Bronchial epithelial cell (primary cell): Measurements from ENCODE around the gene LPO. TPM values are rescaled to one million over a fixed set of nuclear protein-coding genes. Genes with fewer than 3 reads are reported as not detected.
A peak's percentile ranks its signal among the peaks of the same experiment; 100 is the strongest.

ENCODE experiments used
- DNase-seq: peaks from one replicate; pipeline ENCODE4 v3.0.0-alpha.2; 2010; ENCODE audit warnings: low read depth
- FAIRE-seq: peaks from 2 replicates; lab custom pipeline; 2011; peaks lifted over from hg19 to GRCh38; lab: Jason Lieb, UNC
- H3K27me3 ChIP-seq: 2 replicates; pipeline ENCODE4 v1.5.1; 2011; ENCODE audit warnings: low read length; ENCODE audit not compliant: control insufficient read depth, insufficient read depth
- H3K36me3 ChIP-seq: 2 replicates; pipeline ENCODE4 v1.5.1; 2011; ENCODE audit warnings: low read length; ENCODE audit not compliant: control insufficient read depth, insufficient read depth
- H3K4me3 ChIP-seq: 2 replicates; pipeline ENCODE4 v1.5.1; 2011; ENCODE audit warnings: mild to moderate bottlenecking, low read depth, low read length, control low read depth
- total RNA-seq: library from RNA; depleted of rRNA; stranded (reverse); fragments of >200 nt; gene quantifications from 2 replicates; pipeline ENCODE4 v1.2.1, GENCODE V29; 2014
- TF ChIP-seq, protein P1 (sequence below): IDR thresholded peaks from 2 replicates; pipeline ENCODE4 v1.5.1; 2011; ENCODE audit warnings: mild to moderate bottlenecking, moderate library complexity, low read length, control low read depth, inconsistent platforms; ENCODE audit not compliant: insufficient read depth, severe bottlenecking

Gene LPO
- total RNA-seq, 1 donor from 2014 or later: not detected

DNA sequence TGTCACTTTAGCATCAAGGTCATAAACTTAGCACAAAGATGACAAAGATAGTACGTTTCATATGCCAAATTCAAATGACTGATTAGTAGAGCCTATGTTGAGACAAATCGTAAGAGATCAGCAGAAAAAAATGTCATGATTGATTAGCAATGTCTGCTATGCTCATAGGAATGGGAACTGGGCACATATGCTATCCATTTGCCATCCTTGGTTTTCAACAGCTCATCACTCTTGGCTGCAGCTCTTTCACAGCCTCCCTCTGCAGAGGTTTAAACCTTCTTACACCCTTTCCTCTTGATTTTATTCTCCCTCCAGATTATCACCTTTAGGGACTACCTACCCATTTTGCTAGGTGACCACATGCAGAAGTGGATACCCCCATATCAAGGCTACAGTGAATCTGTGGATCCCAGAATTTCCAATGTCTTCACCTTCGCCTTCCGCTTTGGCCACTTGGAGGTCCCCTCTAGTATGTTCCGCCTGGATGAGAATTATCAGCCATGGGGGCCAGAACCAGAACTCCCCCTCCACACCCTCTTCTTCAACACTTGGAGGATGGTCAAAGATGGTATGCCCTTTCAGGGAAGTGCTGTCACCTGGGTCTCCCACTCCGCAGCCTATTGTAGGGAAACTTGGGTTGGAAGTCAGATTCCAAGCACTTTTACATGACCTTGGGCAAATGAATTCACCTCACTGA lies 26.2 kb downstream of the LPO start:
- H3K36me3 ChIP-seq: no peaks in the 10 kb centered on the region
- TF ChIP-seq, protein P1, sequence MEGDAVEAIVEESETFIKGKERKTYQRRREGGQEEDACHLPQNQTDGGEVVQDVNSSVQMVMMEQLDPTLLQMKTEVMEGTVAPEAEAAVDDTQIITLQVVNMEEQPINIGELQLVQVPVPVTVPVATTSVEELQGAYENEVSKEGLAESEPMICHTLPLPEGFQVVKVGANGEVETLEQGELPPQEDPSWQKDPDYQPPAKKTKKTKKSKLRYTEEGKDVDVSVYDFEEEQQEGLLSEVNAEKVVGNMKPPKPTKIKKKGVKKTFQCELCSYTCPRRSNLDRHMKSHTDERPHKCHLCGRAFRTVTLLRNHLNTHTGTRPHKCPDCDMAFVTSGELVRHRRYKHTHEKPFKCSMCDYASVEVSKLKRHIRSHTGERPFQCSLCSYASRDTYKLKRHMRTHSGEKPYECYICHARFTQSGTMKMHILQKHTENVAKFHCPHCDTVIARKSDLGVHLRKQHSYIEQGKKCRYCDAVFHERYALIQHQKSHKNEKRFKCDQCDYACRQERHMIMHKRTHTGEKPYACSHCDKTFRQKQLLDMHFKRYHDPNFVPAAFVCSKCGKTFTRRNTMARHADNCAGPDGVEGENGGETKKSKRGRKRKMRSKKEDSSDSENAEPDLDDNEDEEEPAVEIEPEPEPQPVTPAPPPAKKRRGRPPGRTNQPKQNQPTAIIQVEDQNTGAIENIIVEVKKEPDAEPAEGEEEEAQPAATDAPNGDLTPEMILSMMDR: no peak
- H3K27me3 ChIP-seq: peaks cover 6% of the 10 kb centered on the region
- no peak for FAIRE-seq
- DNase-seq: no peak
- H3K4me3 ChIP-seq: no peak overlapping the region

DNA sequence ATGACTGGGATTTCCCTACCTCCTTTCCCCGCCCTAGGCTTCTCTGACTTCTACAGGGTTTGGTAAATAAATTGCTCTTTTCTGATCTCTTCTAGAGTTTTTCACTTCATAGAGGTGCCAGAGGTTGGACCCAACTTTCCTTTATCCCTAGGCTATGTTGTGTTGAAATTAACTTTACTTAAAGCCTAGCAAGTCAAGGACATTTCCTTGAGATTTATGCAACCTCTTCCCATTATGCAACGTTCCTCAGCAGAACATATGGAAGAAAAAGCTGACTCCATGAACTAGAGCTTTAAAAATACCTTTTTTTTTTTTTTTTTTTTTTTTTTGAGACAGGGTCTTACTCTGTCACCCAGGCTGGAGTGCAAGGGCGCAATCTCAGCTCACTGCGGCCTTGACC lies 26.9 kb downstream of the LPO start:
- DNase-seq: no peak
- FAIRE-seq: no peak
- H3K36me3 ChIP-seq: no peaks in the 10 kb centered on the region
- peaks cover 6% of the 10 kb centered on the region for H3K27me3 ChIP-seq
- TF ChIP-seq, protein P1: no peak
- no peak overlapping the region for H3K4me3 ChIP-seq

- TF ChIP-seq, protein P1: no peak
- FAIRE-seq (no peak), DNase-seq (no peak)
- Histone ChIP-seq H3K27me3 (peaks cover 6% of the 10 kb centered on the region), H3K4me3 (no peak overlapping the region), H3K36me3 (no peaks in the 10 kb centered on the region)
Measured at GRCh38 chr17:58265902-58266875, 27.8 kb downstream of the LPO start.

DNA sequence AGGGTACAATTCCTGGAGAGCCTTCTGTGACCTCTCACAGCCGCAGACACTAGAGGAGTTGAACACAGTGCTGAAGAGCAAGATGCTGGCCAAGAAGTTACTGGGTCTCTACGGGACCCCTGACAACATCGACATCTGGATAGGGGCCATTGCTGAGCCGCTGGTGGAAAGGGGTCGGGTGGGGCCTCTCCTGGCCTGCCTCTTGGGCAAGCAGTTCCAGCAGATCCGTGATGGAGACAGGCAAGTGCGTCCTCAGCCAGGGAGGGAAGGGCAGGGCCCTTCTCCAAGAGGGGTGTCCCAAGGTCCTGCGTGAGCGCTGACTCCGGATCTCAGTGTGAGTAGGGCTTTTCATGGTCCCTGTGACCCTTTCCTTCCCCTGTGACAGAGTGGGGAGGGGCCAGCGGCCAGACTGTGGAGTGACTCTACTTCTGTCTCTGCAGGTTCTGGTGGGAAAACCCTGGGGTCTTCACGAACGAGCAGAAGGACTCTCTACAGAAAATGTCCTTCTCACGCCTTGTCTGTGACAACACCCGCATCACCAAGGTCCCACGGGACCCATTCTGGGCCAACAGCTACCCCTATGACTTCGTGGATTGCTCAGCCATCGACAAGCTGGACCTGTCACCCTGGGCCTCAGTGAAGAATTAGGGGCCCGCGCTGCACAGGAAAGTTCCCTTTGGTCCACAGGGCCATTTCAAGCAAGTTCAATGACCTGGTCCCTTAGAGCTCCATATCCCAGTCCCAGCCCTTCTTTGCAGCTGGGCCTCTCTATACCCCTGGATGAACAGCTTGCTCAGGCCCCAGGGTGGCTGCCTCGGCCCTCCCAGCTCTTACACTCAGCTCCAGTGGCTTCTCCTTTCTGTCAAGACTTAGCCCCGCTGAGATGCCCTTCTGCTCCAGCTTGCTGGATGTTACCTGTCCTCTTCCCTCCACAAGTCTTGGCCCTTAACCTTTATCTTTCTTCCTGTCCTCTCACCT lies 29.3 kb downstream of the LPO start:
- FAIRE-seq (no peak), DNase-seq (no peak)
- H3K4me3 ChIP-seq: no peak overlapping the region
- TF ChIP-seq, protein P1: no peak
- H3K36me3 ChIP-seq: no peaks in the 10 kb centered on the region
- H3K27me3 ChIP-seq: peaks cover 8% of the 10 kb centered on the region

- peaks cover 8% of the 10 kb centered on the region for H3K27me3 ChIP-seq
- no peak for DNase-seq
- FAIRE-seq: peak; percentile 7
- H3K36me3 ChIP-seq: no peaks in the 10 kb centered on the region
- TF ChIP-seq, protein P1: no peak
- no peak overlapping the region for H3K4me3 ChIP-seq
Measured at GRCh38 chr17:58268326-58268725, 29.9 kb downstream of the LPO start.
